ENCODE results near the gene CPNE9. TPM values are rescaled to one million over a fixed set of nuclear protein-coding genes. Genes with fewer than 3 reads are reported as not detected.

The CPNE9 gene
- total RNA-seq, 2 donors from 2014 or later, result 0.15 to 0.62 TPM

- no peaks in the 10 kb centered on the region for H3K36me3 Mint-ChIP-seq (ENCODE audit: low read depth)
- H3K4me3 Mint-ChIP-seq, result no peak overlapping the region
- no peak overlapping the region for H3K9ac ChIP-seq (ENCODE audit: extremely low read depth, low read length, poor library complexity, severe bottlenecking)
- no peaks in the 10 kb centered on the region for H3K9me3 Mint-ChIP-seq
- H3K9me3 ChIP-seq (ENCODE audit: control insufficient read depth, low read length), result no peaks in the 10 kb centered on the region
- no peak overlapping the region for H3K4me3 ChIP-seq (ENCODE audit: low read length)
- no peak overlapping the region for H3K27ac ChIP-seq (ENCODE audit: low read depth, low read length)
- 92 to 100% methylated on average over 1 of the region's 1 CpG for WGBS, 2 experiments (ENCODE audit: insufficient coverage in 1 of 2, insufficient read length in 1 of 2)
- no peaks in the 10 kb centered on the region for H3K4me1 Mint-ChIP-seq
- H3K4me1 ChIP-seq (ENCODE audit: control insufficient read depth, insufficient read depth, low read length), result no peaks in the 10 kb centered on the region
- H3K27ac Mint-ChIP-seq, result no peak overlapping the region
- peaks cover 10% of the 10 kb centered on the region for H3K27me3 Mint-ChIP-seq (ENCODE audit: insufficient read depth)
- DNase-seq, result no peak
- H3K36me3 ChIP-seq (ENCODE audit: control insufficient read depth, insufficient read depth, low read length), result no peaks in the 10 kb centered on the region
- peaks cover 20% of the 10 kb centered on the region for H3K27me3 ChIP-seq (ENCODE audit: control insufficient read depth, insufficient read depth, low read length, poor library complexity, severe bottlenecking)
- TF ChIP-seq CTCF (conservative IDR thresholded peaks at IDR 0.05), result no peak
These were observed 13.9 kb downstream of the CPNE9 start for GRCh38 chr3:9717563-9717962.

GRCh38 chr3:9718118-9718517, 14.5 kb downstream of the CPNE9 start:
- no peak for TF ChIP-seq CTCF (conservative IDR thresholded peaks at IDR 0.05)
- no peak overlapping the region for H3K4me3 ChIP-seq (ENCODE audit: low read length)
- no peaks in the 10 kb centered on the region for H3K4me1 ChIP-seq (ENCODE audit: control insufficient read depth, insufficient read depth, low read length)
- H3K27me3 ChIP-seq (ENCODE audit: control insufficient read depth, insufficient read depth, low read length, poor library complexity, severe bottlenecking), result peaks cover 17% of the 10 kb centered on the region
- no peaks in the 10 kb centered on the region for H3K4me1 Mint-ChIP-seq
- H3K27me3 Mint-ChIP-seq (ENCODE audit: insufficient read depth), result peaks cover 8% of the 10 kb centered on the region
- H3K9ac ChIP-seq (ENCODE audit: extremely low read depth, low read length, poor library complexity, severe bottlenecking), result no peak overlapping the region
- WGBS, 2 experiments (ENCODE audit: insufficient coverage in 1 of 2, insufficient read length in 1 of 2), result 73 to 82% methylated on average over 2 to 4 of the region's 4 CpGs
- no peaks in the 10 kb centered on the region for H3K9me3 ChIP-seq (ENCODE audit: control insufficient read depth, low read length)
- no peaks in the 10 kb centered on the region for H3K36me3 ChIP-seq (ENCODE audit: control insufficient read depth, insufficient read depth, low read length)
- DNase-seq, result no peak
- H3K27ac Mint-ChIP-seq, result no peak overlapping the region
- H3K36me3 Mint-ChIP-seq (ENCODE audit: low read depth), result no peaks in the 10 kb centered on the region
- no peak overlapping the region for H3K4me3 Mint-ChIP-seq
- no peak overlapping the region for H3K27ac ChIP-seq (ENCODE audit: low read depth, low read length)
- H3K9me3 Mint-ChIP-seq, result no peaks in the 10 kb centered on the region

GRCh38 chr3:9721015-9721699, 17.5 kb downstream of the CPNE9 start:
- 57 to 65% methylated on average over 2 to 7 of the region's 7 CpGs for WGBS, 2 experiments (ENCODE audit: insufficient coverage in 1 of 2, insufficient read length in 1 of 2)
- Histone ChIP-seq H3K27ac (ENCODE audit: low read depth, low read length) (no peak overlapping the region), H3K9ac (ENCODE audit: extremely low read depth, low read length, poor library complexity, severe bottlenecking) (no peak overlapping the region), H3K4me1 (ENCODE audit: control insufficient read depth, insufficient read depth, low read length) (no peaks in the 10 kb centered on the region), H3K4me3 (ENCODE audit: low read length) (no peak overlapping the region), H3K9me3 (ENCODE audit: control insufficient read depth, low read length) (no peaks in the 10 kb centered on the region), H3K27me3 (ENCODE audit: control insufficient read depth, insufficient read depth, low read length, poor library complexity, severe bottlenecking) (peaks cover 14% of the 10 kb centered on the region), H3K36me3 (ENCODE audit: control insufficient read depth, insufficient read depth, low read length) (no peaks in the 10 kb centered on the region)
- no peak overlapping the region for H3K27ac Mint-ChIP-seq
- no peak overlapping the region for H3K4me3 Mint-ChIP-seq
- H3K9me3 Mint-ChIP-seq, result no peaks in the 10 kb centered on the region
- H3K4me1 Mint-ChIP-seq, result no peaks in the 10 kb centered on the region
- no peak for TF ChIP-seq CTCF (conservative IDR thresholded peaks at IDR 0.05)
- no peak for DNase-seq
- no peaks in the 10 kb centered on the region for H3K36me3 Mint-ChIP-seq (ENCODE audit: low read depth)
- H3K27me3 Mint-ChIP-seq (ENCODE audit: insufficient read depth), result peaks cover 3% of the 10 kb centered on the region
